Naive B cell (primary cell): ENCODE data around the gene PLEKHH3. TPM values are rescaled to one million over a fixed set of nuclear protein-coding genes. Genes with fewer than 3 reads are reported as not detected.

Experiments used
- ATAC-seq, 2 donors: fragments of 150-1000 bp; cut with Tn5 transposase; 2 replicates each; pipeline ENCODE4 v1.10.0; 2021; ENCODE audit warnings: low read depth in 2 of 2, mild to moderate bottlenecking in 2 of 2, moderate library complexity in 2 of 2
- DNase-seq: peaks from one replicate; pipeline ENCODE4 v3.0.0; 2022
- H3K27ac Mint-ChIP-seq, 6 donors: one replicate each; pipeline ENCODE4 v1.8.0; 2020 to 2022; ENCODE audit warnings: mild to moderate bottlenecking in 6 of 6, mixed read lengths in 6 of 6, moderate library complexity in 5 of 6, inconsistent platforms in 2 of 6
- H3K27me3 Mint-ChIP-seq, 3 donors: one replicate each; pipeline ENCODE4 v1.8.0; 2021 to 2022; ENCODE audit warnings: mixed read lengths in 3 of 3, mild to moderate bottlenecking in 1 of 3
- H3K36me3 Mint-ChIP-seq, 2 donors: one replicate each; pipeline ENCODE4 v1.8.0; 2020 to 2022; ENCODE audit warnings: mixed read lengths in 2 of 2, inconsistent platforms in 1 of 2, mild to moderate bottlenecking in 1 of 2
- H3K4me1 Mint-ChIP-seq, 3 donors: one replicate each; pipeline ENCODE4 v1.8.0; 2020 to 2022; ENCODE audit warnings: mixed read lengths in 3 of 3, inconsistent platforms in 1 of 3, mild to moderate bottlenecking in 1 of 3, moderate library complexity in 1 of 3
- H3K4me3 Mint-ChIP-seq, 8 donors: one replicate each; pipeline ENCODE4 v1.8.0; 2020 to 2022; ENCODE audit warnings: mild to moderate bottlenecking in 8 of 8, mixed read lengths in 8 of 8, moderate library complexity in 8 of 8, inconsistent platforms in 2 of 8
- H3K9me3 Mint-ChIP-seq, 7 donors: one replicate each; pipeline ENCODE4 v1.8.0; 2020 to 2022; ENCODE audit warnings: mixed read lengths in 7 of 7, mild to moderate bottlenecking in 5 of 7, inconsistent platforms in 2 of 7, moderate library complexity in 1 of 7
- polyA plus RNA-seq, 6 donors: library from polyadenylated mRNA; unstranded; fragments of 300-500 nt; fragmentation: Illumina TruSeq; gene quantifications; one replicate each; pipeline ENCODE4 v1.2.3, GENCODE V29; 2021; ENCODE audit warnings: low read depth in 6 of 6

The PLEKHH3 gene
- polyA plus RNA-seq, 6 donors from 2014 or later = not detected

GRCh38 chr17:42659079-42659931, 17.5 kb downstream of the PLEKHH3 start, which contains the start of gene TUBG2:
TUBG2 (plus strand) TSS chr17:42659284; CDS start chr17:42659504, 220 bp downstream.
- no peaks in the 10 kb centered on the region for H3K36me3 Mint-ChIP-seq
- H3K4me3 Mint-ChIP-seq = peak within 1 kb of the TSS; percentile 77 to 95 (median 88)
- H3K9me3 Mint-ChIP-seq = no peaks in the 10 kb centered on the region
- peak within 1 kb of the TSS in 3 of 6 donors; percentile 44 to 86 (median 54) for H3K27ac Mint-ChIP-seq
- DNase-seq (peak; percentile 45), ATAC-seq (peak; percentile 71 to 72)
- H3K4me1 Mint-ChIP-seq = peaks cover 20 to 29% (median 25%) of the 10 kb centered on the region in 3 donors
- peaks cover 20 to 53% (median 28%) of the 10 kb centered on the region in 3 donors for H3K27me3 Mint-ChIP-seq

GRCh38 chr17:42657824-42658588, 18.8 kb downstream of the PLEKHH3 start:
- Mint-ChIP-seq H3K27ac (no peak overlapping the region), H3K27me3 (peaks cover 29 to 66% (median 41%) of the 10 kb centered on the region in 3 donors), H3K4me1 (peaks cover 25 to 36% (median 27%) of the 10 kb centered on the region in 3 donors), H3K36me3 (no peaks in the 10 kb centered on the region), H3K9me3 (no peaks in the 10 kb centered on the region), H3K4me3 (peak overlapping the region in 7 of 8 donors; percentile 28 to 95 (median 84))
- ATAC-seq = no peak
- DNase-seq = no peak

- Mint-ChIP-seq H3K4me1 (peaks cover 23 to 36% (median 27%) of the 10 kb centered on the region in 3 donors), H3K36me3 (no peaks in the 10 kb centered on the region), H3K9me3 (no peaks in the 10 kb centered on the region), H3K4me3 (peak overlapping the region in 1 of 8 donors; percentile 33), H3K27ac (no peak overlapping the region), H3K27me3 (peaks cover 34 to 78% (median 51%) of the 10 kb centered on the region in 3 donors)
- no peak for ATAC-seq
- DNase-seq = no peak
Measured at GRCh38 chr17:42655528-42655927, 21.3 kb downstream of the PLEKHH3 start.

GRCh38 chr17:42653179-42654124, 23.3 kb downstream of the PLEKHH3 start:
- Mint-ChIP-seq H3K27ac (peak overlapping the region in 1 of 6 donors; percentile 61), H3K9me3 (no peaks in the 10 kb centered on the region), H3K36me3 (no peaks in the 10 kb centered on the region), H3K4me3 (peak overlapping the region in 1 of 8 donors; percentile 28), H3K4me1 (peaks cover 11 to 19% (median 17%) of the 10 kb centered on the region in 3 donors), H3K27me3 (peaks cover 38 to 77% (median 62%) of the 10 kb centered on the region in 3 donors)
- ATAC-seq = no peak
- DNase-seq = no peak

GRCh38 chr17:42651392-42651791, 25.4 kb downstream of the PLEKHH3 start:
- Mint-ChIP-seq H3K9me3 (no peaks in the 10 kb centered on the region), H3K27me3 (peaks cover 39 to 74% (median 66%) of the 10 kb centered on the region in 3 donors), H3K4me1 (peaks cover 18 to 29% (median 20%) of the 10 kb centered on the region in 3 donors), H3K4me3 (no peak overlapping the region), H3K36me3 (no peaks in the 10 kb centered on the region), H3K27ac (no peak overlapping the region)
- DNase-seq (no peak), ATAC-seq (no peak)

- DNase-seq (no peak), ATAC-seq (peak; percentile 55 to 69)
- Mint-ChIP-seq H3K27me3 (peaks cover 19 to 59% (median 46%) of the 10 kb centered on the region in 3 donors), H3K4me1 (peaks cover 7 to 10% (median 8%) of the 10 kb centered on the region in 3 donors), H3K4me3 (no peak overlapping the region), H3K9me3 (no peaks in the 10 kb centered on the region), H3K36me3 (no peaks in the 10 kb centered on the region), H3K27ac (no peak overlapping the region)
Measured at GRCh38 chr17:42647778-42648177, 29.0 kb downstream of the PLEKHH3 start.

GRCh38 chr17:42642336-42642735, 34.5 kb downstream of the PLEKHH3 start:
- no peak overlapping the region for H3K27ac Mint-ChIP-seq
- peaks cover 9 to 47% (median 24%) of the 10 kb centered on the region in 3 donors for H3K27me3 Mint-ChIP-seq
- ATAC-seq = no peak
- H3K4me1 Mint-ChIP-seq = no peaks in the 10 kb centered on the region
- H3K9me3 Mint-ChIP-seq = peaks cover 0 to 1% (median 0%) of the 10 kb centered on the region in 7 donors
- H3K4me3 Mint-ChIP-seq = no peak overlapping the region
- DNase-seq = no peak
- H3K36me3 Mint-ChIP-seq = no peaks in the 10 kb centered on the region

- peaks cover 9 to 35% (median 15%) of the 10 kb centered on the region in 3 donors for H3K27me3 Mint-ChIP-seq
- no peak overlapping the region for H3K4me3 Mint-ChIP-seq
- ATAC-seq (no peak), DNase-seq (no peak)
- no peak overlapping the region for H3K27ac Mint-ChIP-seq
- H3K4me1 Mint-ChIP-seq = no peaks in the 10 kb centered on the region
- no peaks in the 10 kb centered on the region for H3K36me3 Mint-ChIP-seq
- H3K9me3 Mint-ChIP-seq = peaks cover 0 to 3% (median 0%) of the 10 kb centered on the region in 7 donors
Measured at GRCh38 chr17:42640121-42640520, 36.7 kb downstream of the PLEKHH3 start.

GRCh38 chr17:42639525-42640113, 37.2 kb downstream of the PLEKHH3 start:
- Mint-ChIP-seq H3K27me3 (peaks cover 9 to 34% (median 15%) of the 10 kb centered on the region in 3 donors), H3K36me3 (no peaks in the 10 kb centered on the region), H3K9me3 (peaks cover 0 to 3% (median 0%) of the 10 kb centered on the region in 7 donors), H3K27ac (no peak overlapping the region), H3K4me3 (no peak overlapping the region), H3K4me1 (no peaks in the 10 kb centered on the region)
- DNase-seq = no peak
- no peak for ATAC-seq

- Mint-ChIP-seq H3K4me3 (no peak overlapping the region), H3K27ac (peak overlapping the region in 1 of 6 donors; percentile 50)
Measured at GRCh38 chr17:42632949-42633444, 43.8 kb downstream of the PLEKHH3 start.

GRCh38 chr17:42629411-42630009, 47.3 kb downstream of the PLEKHH3 start:
- ATAC-seq (no peak), DNase-seq (no peak)
- Mint-ChIP-seq H3K9me3 (no peaks in the 10 kb centered on the region), H3K27ac (no peak overlapping the region), H3K4me3 (no peak overlapping the region), H3K36me3 (no peaks in the 10 kb centered on the region), H3K27me3 (peaks cover 0 to 6% (median 4%) of the 10 kb centered on the region in 3 donors), H3K4me1 (no peaks in the 10 kb centered on the region)

More at GRCh38 chr17:42632949-42633444, 43.8 kb downstream of the PLEKHH3 start:
- H3K4me1 Mint-ChIP-seq = no peaks in the 10 kb centered on the region
- ATAC-seq = no peak
- no peaks in the 10 kb centered on the region for H3K36me3 Mint-ChIP-seq
- H3K9me3 Mint-ChIP-seq = peaks cover 0 to 3% (median 0%) of the 10 kb centered on the region in 7 donors
- DNase-seq = no peak
- peaks cover 0 to 6% (median 4%) of the 10 kb centered on the region in 3 donors for H3K27me3 Mint-ChIP-seq
